Tibial nerve (tissue), 4 donors: ENCODE results near the gene C19orf25.

ENCODE experiments used
- CTCF ChIP-seq, 5 experiments: fragments of 200-600 bp in 3 of 5; fragments of 450-650 bp in 2 of 5; sonication (generic) in 3 of 5; IDR thresholded peaks; one replicate each; pipeline ENCODE4 v1.5.1; 2016 to 2019; ENCODE audit warnings: antibody characterized with exemption in 5 of 5, mild to moderate bottlenecking in 3 of 5, moderate library complexity in 2 of 5
- EP300 ChIP-seq, 2 donors: sonication (generic); formaldehyde crosslinking; IDR thresholded peaks; one replicate each; pipeline ENCODE4 v1.6.1; 2017; ENCODE audit warnings: antibody characterized with exemption in 2 of 2, mild to moderate bottlenecking in 1 of 2
- POLR2A ChIP-seq, 2 donors: fragments of 450-650 bp; IDR thresholded peaks; one replicate each; pipeline ENCODE4 v1.6.1; 2017; ENCODE audit warnings: antibody characterized with exemption in 2 of 2, mild to moderate bottlenecking in 2 of 2, moderate library complexity in 2 of 2

GRCh38 chr19:1526979-1527649 lies 48.1 kb upstream of the C19orf25 start:
- TF ChIP-seq CTCF (IDR thresholded peaks at IDR 0.05) (no peak), POLR2A (IDR thresholded peaks at IDR 0.05) (no peak), EP300 (IDR thresholded peaks at IDR 0.05) (no peak)
